ENCODE data around the gene RAD21L1. TPM values are rescaled to one million over a fixed set of nuclear protein-coding genes. Genes with fewer than 3 reads are reported as not detected.

The RAD21L1 gene
- polyA plus RNA-seq, 3 donors: not detected

DNA sequence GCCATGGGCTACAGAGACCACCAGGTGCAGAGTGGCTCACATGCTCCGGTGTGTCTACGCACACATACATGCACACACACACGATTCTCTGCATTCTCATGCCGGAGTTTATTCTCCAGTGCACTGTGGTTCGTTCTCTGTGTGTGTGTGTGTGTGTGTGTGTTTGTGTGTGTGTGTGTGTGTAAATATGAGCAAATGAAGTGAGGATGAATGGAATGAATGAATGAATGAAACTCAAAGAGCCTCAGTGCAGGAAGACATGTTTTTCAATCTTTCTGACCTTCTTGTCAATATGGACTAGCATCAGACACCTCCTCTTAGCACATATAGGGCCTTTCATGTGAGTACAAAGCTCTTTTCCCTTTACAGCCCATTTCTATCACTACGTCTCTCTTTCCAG, 42.7 kb upstream of the RAD21L1 start:
- Mint-ChIP-seq H3K27me3 (ENCODE audit: low read depth in 3 of 3) (peaks cover 30 to 33% (median 32%) of the 10 kb centered on the region in 3 donors), H3K9me3 (peaks cover 0 to 8% (median 5%) of the 10 kb centered on the region in 7 donors), H3K36me3 (peaks cover 5 to 16% of the 10 kb centered on the region in 2 donors), H3K4me1 (peaks cover 16% of the 10 kb centered on the region), H3K27ac (no peak overlapping the region), H3K4me3 (peak overlapping the region in 1 of 2 donors; percentile 84)
- no peak for DNase-seq
- WGBS (ENCODE audit: insufficient coverage): no CpG with 5 or more reads among the region's 6 CpGs
- Histone ChIP-seq H3K27ac (ENCODE audit: low read depth in 1 of 2, low read length in 2 of 2) (no peak overlapping the region), H3K4me2 (replicated peaks; ENCODE audit: extremely low read depth, low read length, poor library complexity, severe bottlenecking) (no peak overlapping the region), H4K20me1 (ENCODE audit: insufficient read depth, low read length) (no peaks in the 10 kb centered on the region), H3K9ac (ENCODE audit: insufficient read depth, low read length, poor library complexity, severe bottlenecking) (no peak overlapping the region), H3K4me1 (ENCODE audit: control insufficient read depth in 1 of 2, insufficient read depth in 2 of 2, low read length in 2 of 2) (peaks cover 7 to 14% of the 10 kb centered on the region in 2 donors), H2AFZ (ENCODE audit: insufficient read depth, low read depth, low read length, poor library complexity, severe bottlenecking) (no peak overlapping the region), H3K9me3 (replicated peaks in 1 of 2; ENCODE audit: control insufficient read depth in 1 of 2, insufficient read depth in 1 of 2, low read length in 2 of 2) (no peaks in the 10 kb centered on the region), H3K27me3 (ENCODE audit: control insufficient read depth in 2 of 2, insufficient read depth in 2 of 2, low read length in 2 of 2) (peaks cover 25 to 37% of the 10 kb centered on the region in 2 donors), H3K79me2 (ENCODE audit: insufficient read depth, low read length) (no peaks in the 10 kb centered on the region), H3K4me3 (replicated peaks in 1 of 3; ENCODE audit: low read depth in 2 of 3, low read length in 3 of 3) (no peak overlapping the region), H3K36me3 (replicated peaks in 1 of 2; ENCODE audit: control insufficient read depth in 1 of 2, insufficient read depth in 2 of 2, low read length in 2 of 2) (no peaks in the 10 kb centered on the region)
- TF ChIP-seq, protein P1, sequence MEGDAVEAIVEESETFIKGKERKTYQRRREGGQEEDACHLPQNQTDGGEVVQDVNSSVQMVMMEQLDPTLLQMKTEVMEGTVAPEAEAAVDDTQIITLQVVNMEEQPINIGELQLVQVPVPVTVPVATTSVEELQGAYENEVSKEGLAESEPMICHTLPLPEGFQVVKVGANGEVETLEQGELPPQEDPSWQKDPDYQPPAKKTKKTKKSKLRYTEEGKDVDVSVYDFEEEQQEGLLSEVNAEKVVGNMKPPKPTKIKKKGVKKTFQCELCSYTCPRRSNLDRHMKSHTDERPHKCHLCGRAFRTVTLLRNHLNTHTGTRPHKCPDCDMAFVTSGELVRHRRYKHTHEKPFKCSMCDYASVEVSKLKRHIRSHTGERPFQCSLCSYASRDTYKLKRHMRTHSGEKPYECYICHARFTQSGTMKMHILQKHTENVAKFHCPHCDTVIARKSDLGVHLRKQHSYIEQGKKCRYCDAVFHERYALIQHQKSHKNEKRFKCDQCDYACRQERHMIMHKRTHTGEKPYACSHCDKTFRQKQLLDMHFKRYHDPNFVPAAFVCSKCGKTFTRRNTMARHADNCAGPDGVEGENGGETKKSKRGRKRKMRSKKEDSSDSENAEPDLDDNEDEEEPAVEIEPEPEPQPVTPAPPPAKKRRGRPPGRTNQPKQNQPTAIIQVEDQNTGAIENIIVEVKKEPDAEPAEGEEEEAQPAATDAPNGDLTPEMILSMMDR (IDR thresholded peaks at IDR 0.05): no peak
- intact Hi-C loops (cut with micrococcal nuclease): no loop called here

DNA sequence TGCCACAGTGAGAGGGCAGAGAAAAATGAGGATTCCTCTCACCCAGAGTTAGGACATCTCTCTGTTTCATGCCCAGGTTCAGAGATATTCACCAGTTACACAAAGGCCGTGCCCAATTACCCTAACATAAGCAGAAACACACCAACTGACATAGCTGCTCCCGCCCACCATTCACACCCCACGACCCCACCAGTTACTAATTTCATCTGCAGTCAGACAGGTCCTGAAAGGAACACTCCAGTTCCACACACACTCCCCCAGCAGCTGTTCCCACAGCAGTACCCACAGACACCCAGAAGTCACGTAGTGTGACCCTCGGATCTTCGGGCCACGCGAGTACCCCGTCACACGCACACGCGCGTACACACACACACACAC, 41.6 kb upstream of the RAD21L1 start:
- no peak overlapping the region for H3K9ac ChIP-seq (ENCODE audit: insufficient read depth, low read length, poor library complexity, severe bottlenecking)
- H4K20me1 ChIP-seq (ENCODE audit: insufficient read depth, low read length): no peaks in the 10 kb centered on the region
- peaks cover 30 to 33% (median 32%) of the 10 kb centered on the region in 3 donors for H3K27me3 Mint-ChIP-seq (ENCODE audit: low read depth in 3 of 3)
- peaks cover 0 to 8% (median 5%) of the 10 kb centered on the region in 7 donors for H3K9me3 Mint-ChIP-seq
- no peak for DNase-seq
- H3K36me3 Mint-ChIP-seq: peaks cover 5 to 16% of the 10 kb centered on the region in 2 donors
- WGBS (ENCODE audit: insufficient coverage): 54% methylated on average over 11 of the region's 13 CpGs
- peaks cover 25 to 37% of the 10 kb centered on the region in 2 donors for H3K27me3 ChIP-seq (ENCODE audit: control insufficient read depth in 2 of 2, insufficient read depth in 2 of 2, low read length in 2 of 2)
- H3K9me3 ChIP-seq (replicated peaks in 1 of 2; ENCODE audit: control insufficient read depth in 1 of 2, insufficient read depth in 1 of 2, low read length in 2 of 2): no peaks in the 10 kb centered on the region
- no peak overlapping the region for H3K27ac Mint-ChIP-seq
- H3K4me1 Mint-ChIP-seq: peaks cover 16% of the 10 kb centered on the region
- TF ChIP-seq, protein P1 (IDR thresholded peaks at IDR 0.05): no peak
- H3K4me3 Mint-ChIP-seq: peak overlapping the region; percentile 27 to 84
- peaks cover 7 to 14% of the 10 kb centered on the region in 2 donors for H3K4me1 ChIP-seq (ENCODE audit: control insufficient read depth in 1 of 2, insufficient read depth in 2 of 2, low read length in 2 of 2)
- no peaks in the 10 kb centered on the region for H3K36me3 ChIP-seq (replicated peaks in 1 of 2; ENCODE audit: control insufficient read depth in 1 of 2, insufficient read depth in 2 of 2, low read length in 2 of 2)
- H3K4me2 ChIP-seq (replicated peaks; ENCODE audit: extremely low read depth, low read length, poor library complexity, severe bottlenecking): no peak overlapping the region
- no peak overlapping the region for H2AFZ ChIP-seq (ENCODE audit: insufficient read depth, low read depth, low read length, poor library complexity, severe bottlenecking)
- H3K79me2 ChIP-seq (ENCODE audit: insufficient read depth, low read length): no peaks in the 10 kb centered on the region
- intact Hi-C loops (cut with micrococcal nuclease): no loop called here
- H3K4me3 ChIP-seq (replicated peaks in 1 of 3; ENCODE audit: low read depth in 2 of 3, low read length in 3 of 3): no peak overlapping the region
- no peak overlapping the region for H3K27ac ChIP-seq (ENCODE audit: low read depth in 1 of 2, low read length in 2 of 2)
